Ovary (tissue), 9 donors: ENCODE data around the gene SGTA. TPM values are rescaled to one million over a fixed set of nuclear protein-coding genes. Genes with fewer than 3 reads are reported as not detected.
"Not testable (repeated sequence)": the region's sequence is repeated elsewhere in the genome, so short reads cannot be mapped to it uniquely, and the experiment has no call there.

ENCODE experiments used
- DNase-seq, 5 donors: peaks; one replicate each; pipeline ENCODE4 v3.0.0-alpha.2; 2019 to 2020
- H3K27ac ChIP-seq, 2 donors: fragments of 200-600 bp; one replicate each; pipeline versions ENCODE4 v1.5.1 to v1.8.0; 2019 to 2022
- H3K27me3 ChIP-seq: fragments of 200-600 bp; one replicate; pipeline ENCODE4 v1.8.0; 2022
- H3K36me3 ChIP-seq: fragments of 200-600 bp; sonication (generic); one replicate; pipeline ENCODE4 v1.5.1; 2019
- H3K4me1 ChIP-seq: one replicate; pipeline ENCODE4 v1.8.1; 2013; ENCODE audit warnings: mild to moderate bottlenecking, moderate library complexity; ENCODE audit not compliant: insufficient read depth
- H3K4me3 ChIP-seq: fragments of 200-600 bp; sonication (generic); one replicate; pipeline ENCODE4 v1.5.1; 2017
- H3K9me3 ChIP-seq, 2 donors: fragments of 200-600 bp in 1 of 2; sonication (generic) in 1 of 2; one replicate each; pipeline versions ENCODE4 v1.5.1 to v1.8.1; 2013 to 2019; ENCODE audit warnings: mild to moderate bottlenecking in 1 of 2, moderate library complexity in 1 of 2
- CTCF ChIP-seq, 3 donors: fragments of 450-650 bp in 2 of 3; fragments of 200-600 bp in 1 of 3; IDR thresholded peaks; one replicate each; pipeline versions ENCODE4 v1.5.1 to v1.8.0; 2016 to 2022; ENCODE audit warnings: antibody characterized with exemption in 3 of 3, mild to moderate bottlenecking in 1 of 3
- EP300 ChIP-seq: sonication (generic); formaldehyde crosslinking; IDR thresholded peaks from one replicate; pipeline ENCODE4 v1.6.1; 2017; ENCODE audit warnings: antibody characterized with exemption
- POLR2A ChIP-seq: fragments of 450-650 bp; IDR thresholded peaks from one replicate; pipeline ENCODE4 v1.6.1; 2017; ENCODE audit warnings: antibody characterized with exemption, mild to moderate bottlenecking, moderate library complexity
- WGBS, 3 donors: extraction: QIAGEN DNeasy Blood & Tissue Kit in 1 of 3; methylation state at CpG; one replicate each; pipeline versions ENCODE4 v1.1.5 to v1.1.7; 2013 to 2017; 5-methylcytosine and 5-hydroxymethylcytosine counted together
- intact Hi-C, 4 donors: fragments of 100-400 bp; cut with DNase I; formaldehyde crosslinking; loops; one replicate each; pipeline versions ENCODE4 v1.11.0 to v1.15.1; 2022 to 2023
- polyA plus RNA-seq, 2 donors: library from polyadenylated mRNA; stranded (reverse); fragments of 200-250 nt in 1 of 2; fragments of 350-450 nt in 1 of 2; fragmentation: Illumina TruSeq in 1 of 2; extraction: RNeasy Lipid Tissue Mini Kit (QIAGEN cat#74804) in 1 of 2; gene quantifications; one replicate each; pipeline ENCODE4 v1.2.3, GENCODE V29; 2013 to 2014
- total RNA-seq, 7 donors: library from RNA; depleted of rRNA in 2 of 7; stranded (reverse); fragments of >200 nt in 2 of 7; fragmentation: NEBNext Ultra II Directional in 3 of 7; extraction: Animal tissue kit (Norgen Biotek cat#: 25700) in 3 of 7; gene quantifications; one replicate each; pipeline versions ENCODE4 v1.1.0 to v1.2.4, GENCODE V29; 2016 to 2023
- donor health status: DM: no; HTN: no; CAD: no; lungs with moderate emphysema.
- donor health status: DM: no; HTN: no; CAD: no.
- donor health status: Bipolar disorder and iron deficiency.
- donor health status: DM: yes; HTN: yes; CAD: no.
- donor health status: DM: no; HTN: no; CAD: no.
- donor health status: DM: yes; HTN: yes; CAD: no.

The SGTA gene
- total and polyA plus RNA-seq, 9 donors, result 27.0 to 65.5 (median 53.4) TPM

- Histone ChIP-seq H3K4me1 (peaks cover 3% of the 10 kb centered on the region), H3K9me3 (no peaks in the 10 kb centered on the region), H3K27me3 (no peaks in the 10 kb centered on the region), H3K36me3 (no peaks in the 10 kb centered on the region), H3K4me3 (no peak overlapping the region), H3K27ac (no peak overlapping the region)
- no peak for TF ChIP-seq POLR2A
- TF ChIP-seq EP300, result no peak
- TF ChIP-seq CTCF (IDR thresholded peaks at IDR 0.05), result no peak
- intact Hi-C loops, result no loop called here
- 91 to 94% (median 91%) methylated on average over 12 of the region's 12 CpGs for WGBS, 3 donors
- DNase-seq, result no peak
These were observed 67.4 kb downstream of the SGTA start for GRCh38 chr19:2715470-2716274.

- no peak for TF ChIP-seq EP300
- TF ChIP-seq POLR2A, result no peak
- no peak for TF ChIP-seq CTCF (IDR thresholded peaks at IDR 0.05)
- Histone ChIP-seq H3K9me3 (no peaks in the 10 kb centered on the region), H3K27ac (no peak overlapping the region), H3K4me3 (no peak overlapping the region), H3K27me3 (no peaks in the 10 kb centered on the region), H3K4me1 (no peaks in the 10 kb centered on the region), H3K36me3 (no peaks in the 10 kb centered on the region)
- 76 to 85% (median 77%) methylated on average over 16 of the region's 16 CpGs for WGBS, 3 donors
- intact Hi-C loops, result no loop called here
- DNase-seq, result no peak
These were observed 68.4 kb downstream of the SGTA start for GRCh38 chr19:2714531-2715269.

- 85 to 92% methylated on average over 1 of the region's 1 CpG; no CpG with 5 or more reads in 1 of the 3 donors for WGBS, 3 donors
These were observed 69.0 kb downstream of the SGTA start for GRCh38 chr19:2714102-2714501.

GRCh38 chr19:2713170-2713569 is 69.9 kb downstream of the SGTA start:
- DNase-seq, H3K36me3 ChIP-seq, intact Hi-C loops, H3K4me3 ChIP-seq, H3K27me3 ChIP-seq, H3K9me3 ChIP-seq, H3K27ac ChIP-seq, H3K4me1 ChIP-seq: not testable (repeated sequence)
- 87 to 96% (median 94%) methylated on average over 3 of the region's 3 CpGs for WGBS, 3 donors

More at GRCh38 chr19:2714102-2714501, 69.0 kb downstream of the SGTA start:
- H3K4me1 ChIP-seq, H3K27me3 ChIP-seq, intact Hi-C loops, DNase-seq, H3K9me3 ChIP-seq, H3K27ac ChIP-seq, H3K36me3 ChIP-seq, H3K4me3 ChIP-seq: not testable (repeated sequence)

GRCh38 chr19:2711875-2712205 is 71.2 kb downstream of the SGTA start:
- no peak overlapping the region for H3K27ac ChIP-seq
- no peaks in the 10 kb centered on the region for H3K27me3 ChIP-seq
- no peak for TF ChIP-seq POLR2A
- no peak for TF ChIP-seq CTCF (IDR thresholded peaks at IDR 0.05)
- no peak for TF ChIP-seq EP300
- intact Hi-C loops, result no loop called here
- DNase-seq, result no peak
- H3K4me3 ChIP-seq, result no peak overlapping the region
- WGBS, 3 donors, result 57 to 64% (median 62%) methylated on average over 5 of the region's 5 CpGs
- H3K36me3 ChIP-seq, result no peaks in the 10 kb centered on the region
- H3K4me1 ChIP-seq, result no peaks in the 10 kb centered on the region
- no peaks in the 10 kb centered on the region for H3K9me3 ChIP-seq
